ENCODE results near the gene IFNA5.

Gene IFNA5

GRCh38 chr9:21322911-21323461 lies 17.9 kb upstream of the IFNA5 start:
- no peak overlapping the region for H3K4me3 ChIP-seq (ENCODE audit: extremely low read depth, insufficient read depth, low read length, poor library complexity, severe bottlenecking)
- H3K36me3 ChIP-seq (ENCODE audit: control insufficient read depth, insufficient read depth, low read length) = peaks cover 40% of the 10 kb centered on the region
- no peaks in the 10 kb centered on the region for H3K4me1 ChIP-seq (ENCODE audit: control insufficient read depth, insufficient read depth, low read length, poor library complexity, severe bottlenecking)
- WGBS, 2 experiments (ENCODE audit: insufficient coverage in 2 of 2) = 91 to 93% methylated on average over 5 of the region's 5 CpGs
- H3K9me3 ChIP-seq (ENCODE audit: control insufficient read depth, low read length) = no peaks in the 10 kb centered on the region
- H3K27ac ChIP-seq (ENCODE audit: low read depth, low read length, severe bottlenecking) = no peak overlapping the region

GRCh38 chr9:21320465-21320864 lies 15.4 kb upstream of the IFNA5 start:
- 79% methylated on average over 2 of the region's 2 CpGs; no CpG with 5 or more reads in 1 of the 2 experiments for WGBS, 2 experiments (ENCODE audit: insufficient coverage in 2 of 2)

GRCh38 chr9:21317956-21318923 lies 13.1 kb upstream of the IFNA5 start:
- Histone ChIP-seq H3K27ac (ENCODE audit: low read depth, low read length, severe bottlenecking) (no peak overlapping the region), H3K4me3 (ENCODE audit: extremely low read depth, insufficient read depth, low read length, poor library complexity, severe bottlenecking) (no peak overlapping the region), H3K4me1 (ENCODE audit: control insufficient read depth, insufficient read depth, low read length, poor library complexity, severe bottlenecking) (no peaks in the 10 kb centered on the region), H3K9me3 (ENCODE audit: control insufficient read depth, low read length) (no peaks in the 10 kb centered on the region), H3K36me3 (ENCODE audit: control insufficient read depth, insufficient read depth, low read length) (peaks cover 13% of the 10 kb centered on the region)
- WGBS, 2 experiments (ENCODE audit: insufficient coverage in 2 of 2) = 0 to 33% methylated on average over 1 of the region's 7 CpGs

More at GRCh38 chr9:21320465-21320864, 15.4 kb upstream of the IFNA5 start:
- Histone ChIP-seq H3K27ac (ENCODE audit: low read depth, low read length, severe bottlenecking) (no peak overlapping the region), H3K36me3 (ENCODE audit: control insufficient read depth, insufficient read depth, low read length) (peaks cover 33% of the 10 kb centered on the region), H3K9me3 (ENCODE audit: control insufficient read depth, low read length) (no peaks in the 10 kb centered on the region), H3K4me1 (ENCODE audit: control insufficient read depth, insufficient read depth, low read length, poor library complexity, severe bottlenecking) (no peaks in the 10 kb centered on the region), H3K4me3 (ENCODE audit: extremely low read depth, insufficient read depth, low read length, poor library complexity, severe bottlenecking) (no peak overlapping the region)

GRCh38 chr9:21316860-21317259 lies 11.7 kb upstream of the IFNA5 start:
- Histone ChIP-seq H3K4me3 (ENCODE audit: extremely low read depth, insufficient read depth, low read length, poor library complexity, severe bottlenecking) (no peak overlapping the region), H3K27ac (ENCODE audit: low read depth, low read length, severe bottlenecking) (no peak overlapping the region), H3K9me3 (ENCODE audit: control insufficient read depth, low read length) (peaks cover 2% of the 10 kb centered on the region), H3K36me3 (ENCODE audit: control insufficient read depth, insufficient read depth, low read length) (peaks cover 3% of the 10 kb centered on the region), H3K4me1 (ENCODE audit: control insufficient read depth, insufficient read depth, low read length, poor library complexity, severe bottlenecking) (no peaks in the 10 kb centered on the region)
- WGBS, 2 experiments (ENCODE audit: insufficient coverage in 2 of 2) = 36% methylated on average over 3 of the region's 3 CpGs; no CpG with 5 or more reads in 1 of the 2 experiments

- Histone ChIP-seq H3K36me3 (ENCODE audit: control insufficient read depth, insufficient read depth, low read length) (no peaks in the 10 kb centered on the region), H3K4me3 (ENCODE audit: extremely low read depth, insufficient read depth, low read length, poor library complexity, severe bottlenecking) (no peak overlapping the region), H3K4me1 (ENCODE audit: control insufficient read depth, insufficient read depth, low read length, poor library complexity, severe bottlenecking) (no peaks in the 10 kb centered on the region), H3K9me3 (ENCODE audit: control insufficient read depth, low read length) (peaks cover 5% of the 10 kb centered on the region), H3K27ac (ENCODE audit: low read depth, low read length, severe bottlenecking) (no peak overlapping the region)
- WGBS, 2 experiments (ENCODE audit: insufficient coverage in 2 of 2) = 78 to 89% methylated on average over 3 to 5 of the region's 8 CpGs
Observed at GRCh38 chr9:21316032-21316842, 11.1 kb upstream of the IFNA5 start.

- Histone ChIP-seq H3K4me1 (ENCODE audit: control insufficient read depth, insufficient read depth, low read length, poor library complexity, severe bottlenecking) (no peaks in the 10 kb centered on the region), H3K9me3 (ENCODE audit: control insufficient read depth, low read length) (peaks cover 5% of the 10 kb centered on the region), H3K4me3 (ENCODE audit: extremely low read depth, insufficient read depth, low read length, poor library complexity, severe bottlenecking) (no peak overlapping the region), H3K27ac (ENCODE audit: low read depth, low read length, severe bottlenecking) (no peak overlapping the region), H3K36me3 (ENCODE audit: control insufficient read depth, insufficient read depth, low read length) (no peaks in the 10 kb centered on the region)
- no CpG with 5 or more reads among the region's 2 CpGs for WGBS, 2 experiments (ENCODE audit: insufficient coverage in 2 of 2)
Observed at GRCh38 chr9:21314152-21314551, 9.0 kb upstream of the IFNA5 start.

- WGBS, 2 experiments (ENCODE audit: insufficient coverage in 2 of 2) = no CpG with 5 or more reads among the region's 1 CpG
- Histone ChIP-seq H3K4me1 (ENCODE audit: control insufficient read depth, insufficient read depth, low read length, poor library complexity, severe bottlenecking) (no peaks in the 10 kb centered on the region), H3K9me3 (ENCODE audit: control insufficient read depth, low read length) (peaks cover 5% of the 10 kb centered on the region), H3K36me3 (ENCODE audit: control insufficient read depth, insufficient read depth, low read length) (no peaks in the 10 kb centered on the region), H3K27ac (ENCODE audit: low read depth, low read length, severe bottlenecking) (no peak overlapping the region), H3K4me3 (ENCODE audit: extremely low read depth, insufficient read depth, low read length, poor library complexity, severe bottlenecking) (no peak overlapping the region)
Observed at GRCh38 chr9:21311889-21312288, 6.8 kb upstream of the IFNA5 start.

GRCh38 chr9:21295992-21296391 lies 9.1 kb downstream of the IFNA5 start:
- H3K4me3 ChIP-seq (ENCODE audit: extremely low read depth, insufficient read depth, low read length, poor library complexity, severe bottlenecking) = no peak overlapping the region
- H3K9me3 ChIP-seq (ENCODE audit: control insufficient read depth, low read length) = no peaks in the 10 kb centered on the region
- no peaks in the 10 kb centered on the region for H3K36me3 ChIP-seq (ENCODE audit: control insufficient read depth, insufficient read depth, low read length)
- H3K27ac ChIP-seq (ENCODE audit: low read depth, low read length, severe bottlenecking) = no peak overlapping the region
- 100% methylated on average over 1 of the region's 1 CpG for WGBS, 2 experiments (ENCODE audit: insufficient coverage in 2 of 2)
- H3K4me1 ChIP-seq (ENCODE audit: control insufficient read depth, insufficient read depth, low read length, poor library complexity, severe bottlenecking) = no peaks in the 10 kb centered on the region

- WGBS, 2 experiments (ENCODE audit: insufficient coverage in 2 of 2) = 78 to 95% methylated on average over 2 to 4 of the region's 6 CpGs
- Histone ChIP-seq H3K9me3 (ENCODE audit: control insufficient read depth, low read length) (no peaks in the 10 kb centered on the region), H3K4me1 (ENCODE audit: control insufficient read depth, insufficient read depth, low read length, poor library complexity, severe bottlenecking) (no peaks in the 10 kb centered on the region), H3K4me3 (ENCODE audit: extremely low read depth, insufficient read depth, low read length, poor library complexity, severe bottlenecking) (no peak overlapping the region), H3K36me3 (ENCODE audit: control insufficient read depth, insufficient read depth, low read length) (no peaks in the 10 kb centered on the region), H3K27ac (ENCODE audit: low read depth, low read length, severe bottlenecking) (no peak overlapping the region)
Observed at GRCh38 chr9:21294904-21295538, 10.1 kb downstream of the IFNA5 start.

GRCh38 chr9:21294364-21294774 lies 10.7 kb downstream of the IFNA5 start:
- 71% methylated on average over 1 of the region's 1 CpG; no CpG with 5 or more reads in 1 of the 2 experiments for WGBS, 2 experiments (ENCODE audit: insufficient coverage in 2 of 2)
- H3K27ac ChIP-seq (ENCODE audit: low read depth, low read length, severe bottlenecking) = no peak overlapping the region

More at GRCh38 chr9:21294364-21294774, 10.7 kb downstream of the IFNA5 start:
- no peaks in the 10 kb centered on the region for H3K9me3 ChIP-seq (ENCODE audit: control insufficient read depth, low read length)
- no peaks in the 10 kb centered on the region for H3K4me1 ChIP-seq (ENCODE audit: control insufficient read depth, insufficient read depth, low read length, poor library complexity, severe bottlenecking)
- H3K36me3 ChIP-seq (ENCODE audit: control insufficient read depth, insufficient read depth, low read length) = no peaks in the 10 kb centered on the region
- H3K4me3 ChIP-seq (ENCODE audit: extremely low read depth, insufficient read depth, low read length, poor library complexity, severe bottlenecking) = no peak overlapping the region

Measured in mesodermal cell (in vitro differentiated cells).